H1 (cell line): ENCODE measurements around the gene SPOCK3. TPM values are rescaled to one million over a fixed set of nuclear protein-coding genes. Genes with fewer than 3 reads are reported as not detected.

Source experiments
- E2F6 ChIP-seq: IDR thresholded peaks from 2 replicates; pipeline ENCODE4 v1.6.1; 2012; ENCODE audit warnings: inconsistent platforms
- KDM5A ChIP-seq: fragments of 200-600 bp; IDR thresholded peaks from 2 replicates; pipeline ENCODE4 v1.7.1; 2012; ENCODE audit warnings: mild to moderate bottlenecking, low read length, inconsistent platforms, mixed read lengths
- RNF2 ChIP-seq: fragments of 200-900, 300-1000 bp; sonication (generic); IDR thresholded peaks from 2 replicates; pipeline ENCODE4 v1.7.1; 2016; ENCODE audit warnings: borderline replicate concordance, low read depth, mild to moderate bottlenecking, antibody characterized with exemption, low read length; ENCODE audit not compliant: poor library complexity, severe bottlenecking; ENCODE audit errors: missing control alignments
- SIN3A ChIP-seq, 2 experiments: IDR thresholded peaks in 1 of 2; conservative IDR thresholded peaks in 1 of 2; 2 replicates each; pipeline ENCODE4 v1.6.1; 2011 to 2012; ENCODE audit warnings: low read length in 2 of 2, improper control_type of control experiment in 1 of 2, low read depth in 1 of 2, mild to moderate bottlenecking in 1 of 2
- SIX5 ChIP-seq: IDR thresholded peaks from 2 replicates; pipeline ENCODE4 v1.6.1; 2011; ENCODE audit warnings: mild to moderate bottlenecking, low read depth, low read length
- YY1 ChIP-seq: IDR thresholded peaks from 2 replicates; pipeline ENCODE4 v1.6.1; 2011; ENCODE audit warnings: low read depth, mild to moderate bottlenecking, low read length
- polyA plus RNA-seq, 7 experiments: library from polyadenylated mRNA; depleted of rRNA in 3 of 7; stranded (reverse) in 5 of 7; unstranded in 2 of 7; fragments of >200 nt in 5 of 7; fragments of 200-250 nt in 2 of 7; gene quantifications; 1 replicate in 5 of 7; 2 replicates in 1 of 7; 4 replicates in 1 of 7; pipeline versions ENCODE4 v1.2.1 to v1.2.3, GENCODE V29; 2011 to 2013; ENCODE audit warnings: missing spikeins in 2 of 7, mixed read lengths in 2 of 7
- total RNA-seq: library from RNA; stranded (reverse); fragmentation: NEBNext Ultra II Directional; extraction: Animal tissue kit (Norgen Biotek cat#: 25700); gene quantifications from 2 replicates; pipeline ENCODE4 v1.2.1, GENCODE V29; 2021

The SPOCK3 gene
- total and polyA plus RNA-seq, 2 of the 8 experiments (the other 6 are each of a cell fraction or from before 2014, with no cell fraction given), result 0.14 to 0.60 TPM

- TF ChIP-seq RNF2, result no peak
- TF ChIP-seq E2F6, result no peak
- no peak for TF ChIP-seq YY1
- TF ChIP-seq SIN3A (conservative IDR thresholded peaks at IDR 0.05 in 1 of 2, IDR thresholded peaks at IDR 0.05 in 1 of 2; ENCODE audit: low read depth in 1 of 2, low read length in 2 of 2), result no peak
- no peak for TF ChIP-seq SIX5
- no peak for TF ChIP-seq KDM5A
- TF ChIP-seq, all 59 proteins: peak for 0
Measured at GRCh38 chr4:166994686-166995085, 239.6 kb downstream of the SPOCK3 start (continued).
